Mononuclear cell (primary cell): ENCODE results near the gene OGFOD2. TPM values are rescaled to one million over a fixed set of nuclear protein-coding genes. Genes with fewer than 3 reads are reported as not detected.

ENCODE experiments used
- H3K27me3 ChIP-seq: 2 replicates; pipeline ENCODE4 v1.6.0; 2011; ENCODE audit warnings: low read length, control low read depth; ENCODE audit not compliant: insufficient read depth
- H3K4me1 ChIP-seq: 2 replicates; pipeline ENCODE4 v1.5.1; 2011; ENCODE audit warnings: mild to moderate bottlenecking, low read length, control low read depth; ENCODE audit not compliant: insufficient read depth
- H3K4me3 ChIP-seq: 2 replicates; pipeline ENCODE4 v1.5.1; 2011; ENCODE audit warnings: mild to moderate bottlenecking, low read length, moderate library complexity
- H3K9me3 ChIP-seq: 2 replicates; pipeline ENCODE4 v1.5.1; 2011; ENCODE audit warnings: low read depth, mild to moderate bottlenecking, control low read depth, low read length
- total RNA-seq: library from RNA; depleted of rRNA; stranded (reverse); fragments of >200 nt; gene quantifications from one replicate; pipeline ENCODE4 v1.2.3, GENCODE V29; 2012

OGFOD2 gene
- total RNA-seq, 1 donor, result 4.5 TPM

DNA sequence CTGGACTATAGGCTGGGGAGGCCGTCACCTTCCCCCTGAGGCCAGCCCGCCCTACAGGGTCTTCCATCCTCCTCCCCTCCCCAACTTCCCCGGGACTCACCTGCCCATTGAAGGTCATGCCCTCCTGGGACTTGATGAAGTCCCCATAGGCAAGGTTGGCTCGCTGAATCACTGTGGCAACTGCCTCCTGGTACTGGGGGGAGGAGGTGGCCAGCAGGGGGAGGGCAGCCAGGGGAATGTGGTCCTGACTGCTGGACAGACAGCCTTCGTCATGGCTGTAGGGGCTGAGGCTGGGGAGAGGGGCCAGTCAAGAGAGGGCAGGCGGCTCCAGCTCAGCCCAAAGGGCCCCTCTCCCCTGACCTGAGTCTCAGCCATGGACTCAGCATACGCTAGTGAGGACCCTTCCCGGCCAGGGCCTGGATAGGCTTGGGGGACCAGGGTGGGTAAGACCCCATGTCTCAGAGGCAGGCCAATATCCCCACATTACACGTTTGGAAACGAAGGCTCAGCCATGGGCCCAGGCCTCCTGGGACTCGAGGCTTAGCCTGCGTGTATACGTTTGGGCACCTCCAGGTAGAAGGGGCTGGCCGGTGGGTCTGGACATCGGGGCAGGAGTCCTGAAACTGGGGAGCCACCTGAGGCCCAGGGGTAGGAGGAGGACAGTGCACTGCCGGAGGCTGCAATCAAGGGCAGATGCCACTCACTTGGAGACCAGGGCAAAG is 21.7 kb downstream of the OGFOD2 start:
- Histone ChIP-seq H3K27me3 (no peaks in the 10 kb centered on the region), H3K4me3 (no peak overlapping the region), H3K4me1 (no peaks in the 10 kb centered on the region), H3K9me3 (no peaks in the 10 kb centered on the region)

DNA sequence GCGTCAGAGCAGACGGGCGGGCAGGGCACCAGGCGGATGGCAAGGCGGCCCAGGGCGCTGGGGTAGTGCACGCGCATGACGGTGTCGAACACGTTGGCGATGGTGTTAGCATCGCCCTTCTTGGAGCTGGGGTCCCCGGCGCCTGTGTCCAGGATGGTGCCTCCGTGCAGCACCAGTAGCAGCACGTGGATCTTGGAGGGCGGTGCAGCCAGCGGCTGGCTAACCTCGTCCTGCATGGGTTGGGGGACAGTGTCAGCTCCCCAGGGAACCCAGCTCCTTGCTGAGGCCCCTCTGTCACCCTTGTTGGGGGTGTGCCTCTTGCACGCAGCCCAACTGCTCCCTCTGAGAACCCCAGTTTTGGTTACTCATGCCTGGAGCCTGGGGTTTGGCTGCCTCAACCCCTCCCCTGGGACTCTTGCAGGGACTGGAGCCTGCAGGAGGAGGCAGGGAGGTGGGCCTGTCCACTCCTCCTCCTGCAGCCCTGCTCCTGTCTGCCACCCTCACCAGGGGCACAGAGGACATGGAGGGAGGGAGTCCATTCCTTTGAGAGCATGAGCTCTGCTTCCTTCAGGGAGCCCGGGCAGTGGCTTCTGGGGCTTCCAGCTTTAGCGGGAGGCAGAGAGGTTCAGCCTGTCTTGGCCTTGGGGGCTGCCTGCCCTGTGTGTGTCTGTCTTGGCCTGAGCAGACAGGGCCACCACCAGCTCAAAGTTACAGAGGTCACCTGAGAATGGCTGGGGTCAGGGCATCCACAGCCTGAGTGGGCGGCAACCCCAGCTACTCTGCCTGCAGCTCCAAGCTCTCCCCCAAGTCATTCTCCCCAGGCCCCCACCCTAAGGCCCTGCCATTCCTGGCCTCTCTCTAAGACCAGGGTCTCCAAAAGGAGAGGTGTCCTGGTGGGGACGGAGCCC is 22.6 kb downstream of the OGFOD2 start:
- Histone ChIP-seq H3K27me3 (no peaks in the 10 kb centered on the region), H3K4me3 (no peak overlapping the region), H3K9me3 (no peaks in the 10 kb centered on the region), H3K4me1 (no peaks in the 10 kb centered on the region)

DNA sequence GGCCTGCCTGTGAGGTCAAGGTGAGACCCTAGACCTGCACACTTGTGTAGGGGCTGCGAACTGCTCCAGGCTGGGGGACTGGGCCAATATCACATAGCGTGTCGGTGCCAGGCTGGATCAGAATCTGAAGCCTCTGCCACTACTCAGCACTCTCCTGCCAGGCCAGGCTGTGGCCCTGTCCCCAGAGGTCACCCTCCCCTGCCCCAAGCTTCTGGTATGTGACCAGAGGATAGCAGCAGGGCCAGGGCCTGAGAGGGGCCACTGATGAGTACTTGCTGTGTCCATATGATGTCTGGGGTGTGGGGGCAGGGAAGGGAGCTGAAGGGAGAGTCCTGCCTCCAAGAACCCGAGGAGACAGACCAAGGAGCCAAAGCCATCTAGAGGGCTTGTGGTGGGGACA is 23.3 kb downstream of the OGFOD2 start:
- Histone ChIP-seq H3K9me3 (no peaks in the 10 kb centered on the region), H3K27me3 (no peaks in the 10 kb centered on the region), H3K4me1 (no peaks in the 10 kb centered on the region), H3K4me3 (no peak overlapping the region)

DNA sequence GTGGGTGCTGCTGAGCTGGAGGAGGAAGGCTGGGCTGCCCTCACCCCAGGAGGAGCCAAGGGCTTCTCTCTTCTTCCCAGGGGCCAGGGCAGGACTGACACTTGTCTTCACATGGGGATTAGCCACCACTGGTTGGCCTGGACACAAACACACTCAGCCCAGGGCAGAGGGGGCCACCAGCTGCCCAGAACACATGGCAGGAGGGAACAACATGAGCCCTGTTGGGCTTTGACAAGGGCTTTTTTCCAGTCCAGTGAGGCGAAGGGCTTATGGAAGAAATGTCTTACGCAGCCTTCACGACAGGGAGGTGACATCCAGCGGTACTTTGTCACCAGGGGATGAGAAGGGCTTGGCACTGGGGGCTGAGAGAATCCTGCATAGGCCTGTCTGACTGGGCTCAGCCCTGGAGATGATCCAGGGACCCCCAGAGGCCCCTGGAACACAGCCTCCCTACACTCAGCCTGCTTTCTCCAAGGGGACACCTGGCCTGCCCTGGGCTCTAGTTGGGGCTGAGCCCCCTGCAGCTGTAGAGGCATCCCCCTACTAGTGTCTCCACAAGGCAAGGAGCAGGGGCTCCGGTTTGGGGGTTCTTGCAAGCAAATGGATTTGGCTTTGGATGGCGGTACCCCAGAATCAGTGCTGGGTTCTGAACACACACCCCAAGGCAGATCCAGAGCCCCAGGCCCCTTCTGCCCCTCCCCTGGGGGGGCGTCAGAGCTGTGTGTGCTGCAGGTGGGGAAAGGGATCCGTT is 24.3 kb downstream of the OGFOD2 start:
- no peaks in the 10 kb centered on the region for H3K27me3 ChIP-seq
- no peaks in the 10 kb centered on the region for H3K4me1 ChIP-seq
- H3K4me3 ChIP-seq, result no peak overlapping the region
- H3K9me3 ChIP-seq, result no peaks in the 10 kb centered on the region

DNA sequence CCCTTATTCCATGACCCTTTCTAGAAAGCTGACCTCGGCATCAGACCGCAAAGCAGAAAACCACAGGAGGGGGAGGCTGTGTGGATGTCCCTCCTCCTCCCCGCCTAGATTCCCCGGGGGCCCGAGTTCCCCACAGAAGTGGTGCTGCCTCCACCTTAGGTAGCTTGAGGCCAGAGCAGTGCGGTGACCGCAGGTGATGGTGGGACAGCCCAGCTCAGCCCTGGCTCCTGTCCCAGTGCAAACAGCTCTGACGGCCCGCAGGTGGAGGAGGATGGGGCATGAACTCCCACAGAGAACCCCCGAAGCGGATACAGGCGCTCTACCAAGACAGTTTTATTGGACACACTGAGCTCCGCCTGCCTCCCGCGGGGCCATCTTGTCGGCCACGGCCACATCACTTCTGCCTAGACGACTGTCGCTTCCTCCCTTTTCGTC is 25.0 kb downstream of the OGFOD2 start:
- H3K4me3 ChIP-seq, result no peak overlapping the region
- H3K9me3 ChIP-seq, result no peaks in the 10 kb centered on the region
- H3K4me1 ChIP-seq, result no peaks in the 10 kb centered on the region
- H3K27me3 ChIP-seq, result no peaks in the 10 kb centered on the region

DNA sequence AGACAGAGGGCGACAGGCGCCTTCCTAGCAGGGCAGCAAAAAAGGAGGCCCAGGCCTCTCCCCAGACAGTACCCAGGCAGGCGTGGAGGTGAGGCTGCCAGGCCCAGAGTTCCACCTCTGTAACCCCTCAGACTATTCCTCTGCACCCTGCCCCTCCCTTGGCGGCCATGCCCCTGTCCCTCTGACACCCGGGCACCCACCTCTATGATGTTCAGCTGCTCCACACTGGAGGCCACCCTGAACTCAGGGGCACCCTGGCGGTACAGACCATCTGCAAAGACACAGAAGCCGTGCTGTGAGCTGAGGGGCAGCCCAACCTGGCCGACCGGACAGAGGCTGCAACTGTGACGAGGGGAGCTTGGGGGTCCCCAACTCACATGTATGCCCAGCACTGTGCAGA is 25.5 kb downstream of the OGFOD2 start:
- Histone ChIP-seq H3K27me3 (no peaks in the 10 kb centered on the region), H3K4me3 (no peak overlapping the region), H3K9me3 (no peaks in the 10 kb centered on the region), H3K4me1 (no peaks in the 10 kb centered on the region)

DNA sequence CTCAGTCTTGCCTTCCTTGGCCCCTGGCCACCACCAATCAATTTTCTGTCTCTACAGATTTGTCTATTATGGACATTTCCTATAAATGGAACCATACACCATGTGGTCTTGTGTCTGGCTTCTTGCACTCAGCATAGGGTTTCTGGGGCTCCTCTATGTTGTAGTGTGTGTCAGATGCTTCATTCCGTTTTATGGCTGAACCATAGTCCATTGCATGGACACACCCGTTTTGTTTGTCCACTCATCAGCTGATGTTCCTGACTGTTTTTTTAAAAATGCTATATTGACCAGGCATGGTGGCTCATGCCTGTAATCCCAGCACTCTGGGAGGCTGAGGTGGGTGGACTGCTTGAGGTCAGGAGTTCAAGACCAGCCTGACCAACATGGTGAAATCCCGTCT is 26.4 kb downstream of the OGFOD2 start:
- Histone ChIP-seq H3K27me3 (no peaks in the 10 kb centered on the region), H3K4me3 (no peak overlapping the region), H3K4me1 (no peaks in the 10 kb centered on the region), H3K9me3 (no peaks in the 10 kb centered on the region)

DNA sequence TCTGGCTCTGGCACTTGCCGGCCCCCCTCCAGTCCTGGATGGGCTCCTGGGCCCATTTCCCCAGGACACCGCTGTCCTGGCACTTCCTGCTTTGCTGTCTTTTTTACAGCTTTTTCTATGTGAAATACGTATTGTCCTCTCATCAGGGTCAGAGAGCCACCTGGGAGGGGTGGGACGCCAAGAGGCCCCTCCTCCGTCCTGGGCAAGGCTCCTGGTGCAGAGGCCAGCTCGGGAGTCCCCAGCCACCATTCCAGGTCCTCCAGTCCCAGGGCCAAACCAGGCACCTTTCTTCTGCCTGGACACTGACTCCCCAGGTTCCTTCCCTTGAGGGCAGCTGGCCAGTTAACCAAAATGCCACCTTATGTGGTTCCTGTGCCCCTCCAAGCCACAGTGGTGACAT is 28.2 kb downstream of the OGFOD2 start:
- Histone ChIP-seq H3K4me1 (no peaks in the 10 kb centered on the region), H3K27me3 (no peaks in the 10 kb centered on the region), H3K9me3 (no peaks in the 10 kb centered on the region), H3K4me3 (no peak overlapping the region)

DNA sequence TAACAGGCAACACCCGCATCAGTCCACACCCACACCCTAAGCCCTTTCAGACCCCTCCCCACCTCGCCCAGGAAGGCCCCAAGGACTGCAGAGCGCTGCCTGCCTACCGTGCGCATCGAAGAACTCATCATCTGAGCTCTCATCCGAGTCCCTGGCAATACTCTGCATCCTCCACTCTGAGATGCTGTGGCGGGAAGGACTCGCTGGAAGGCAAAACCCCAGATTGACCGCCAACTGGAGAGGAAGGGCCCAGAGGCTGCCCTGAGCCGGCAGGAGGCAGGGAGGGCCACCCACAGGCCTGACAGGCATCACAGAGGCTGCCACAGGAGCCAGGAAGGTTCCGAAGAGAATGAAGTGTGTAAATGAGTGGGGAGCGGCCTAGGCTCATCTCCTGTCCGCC is 29.2 kb downstream of the OGFOD2 start:
- Histone ChIP-seq H3K9me3 (no peaks in the 10 kb centered on the region), H3K4me3 (no peak overlapping the region), H3K27me3 (no peaks in the 10 kb centered on the region), H3K4me1 (no peaks in the 10 kb centered on the region)

DNA sequence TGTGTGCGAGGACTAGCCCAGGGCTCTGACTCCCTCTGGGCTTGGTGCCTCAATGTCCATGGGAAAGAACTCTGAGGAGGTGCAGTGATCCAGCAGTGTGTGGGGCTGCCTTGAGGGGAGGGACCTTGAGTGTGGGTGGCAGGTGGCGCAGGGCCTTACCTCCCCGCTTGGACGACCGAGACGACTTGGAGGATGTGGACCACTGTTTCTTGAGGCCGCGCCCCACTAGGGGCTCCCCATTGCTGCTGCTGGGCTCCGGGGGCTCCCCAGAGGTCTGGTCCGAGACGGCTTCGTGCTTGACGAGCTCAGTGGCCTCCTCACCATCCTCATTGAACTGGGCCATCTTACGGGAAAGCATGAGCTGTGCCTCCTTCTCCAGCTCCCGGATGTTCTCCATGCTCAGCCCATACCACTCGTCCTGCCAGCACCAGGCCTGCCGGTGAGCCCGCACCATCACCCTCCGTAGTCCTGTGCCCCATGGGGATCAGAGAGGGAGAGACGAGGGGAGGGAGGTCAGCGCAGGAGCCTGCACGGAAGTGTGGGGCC is 30.1 kb downstream of the OGFOD2 start:
- Histone ChIP-seq H3K27me3 (no peaks in the 10 kb centered on the region), H3K4me1 (no peaks in the 10 kb centered on the region), H3K9me3 (no peaks in the 10 kb centered on the region), H3K4me3 (no peak overlapping the region)

DNA sequence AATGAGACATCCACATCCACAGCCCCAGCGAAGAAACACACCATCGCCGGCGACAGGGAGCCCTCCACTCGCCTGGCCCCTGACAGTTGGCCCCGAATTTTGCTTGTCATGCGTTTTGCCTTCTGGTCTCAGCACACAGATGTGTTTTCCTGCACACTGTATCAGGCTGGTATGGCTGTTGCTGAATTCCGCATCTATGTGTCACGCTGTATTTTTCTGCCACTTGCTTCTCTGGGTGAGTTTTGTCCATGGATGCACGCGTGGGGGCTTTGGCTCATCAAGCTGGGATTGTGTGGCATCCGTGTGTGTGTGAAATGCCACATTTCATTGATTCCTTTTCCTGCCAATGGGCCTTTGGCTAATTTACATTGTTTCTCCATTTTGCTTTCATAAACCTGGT is 31.9 kb downstream of the OGFOD2 start:
- H3K4me1 ChIP-seq, result no peaks in the 10 kb centered on the region
- H3K27me3 ChIP-seq, result no peaks in the 10 kb centered on the region
- H3K4me3 ChIP-seq, result no peak overlapping the region
- no peaks in the 10 kb centered on the region for H3K9me3 ChIP-seq

DNA sequence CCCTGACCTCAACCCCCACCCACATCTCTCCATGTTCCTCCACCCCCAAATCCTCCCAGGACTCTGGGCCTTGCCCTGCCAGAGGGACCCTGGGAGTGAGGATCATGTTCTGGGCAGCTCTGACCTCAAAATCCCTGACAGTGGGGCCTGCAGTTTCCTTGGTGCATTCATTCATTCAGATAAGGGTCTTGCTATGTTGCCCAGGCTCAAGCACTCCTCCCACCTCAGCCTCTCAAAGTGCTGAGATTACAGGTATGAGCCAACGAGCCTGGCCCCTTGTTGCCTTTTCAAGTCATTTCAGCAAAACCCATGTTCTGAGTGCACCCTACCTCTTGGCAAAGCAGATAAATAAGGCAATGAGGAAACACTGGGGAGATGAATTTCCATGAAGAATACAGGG is 35.1 kb downstream of the OGFOD2 start:
- H3K4me3 ChIP-seq, result no peak overlapping the region
- no peaks in the 10 kb centered on the region for H3K4me1 ChIP-seq
- no peaks in the 10 kb centered on the region for H3K27me3 ChIP-seq
- no peaks in the 10 kb centered on the region for H3K9me3 ChIP-seq

DNA sequence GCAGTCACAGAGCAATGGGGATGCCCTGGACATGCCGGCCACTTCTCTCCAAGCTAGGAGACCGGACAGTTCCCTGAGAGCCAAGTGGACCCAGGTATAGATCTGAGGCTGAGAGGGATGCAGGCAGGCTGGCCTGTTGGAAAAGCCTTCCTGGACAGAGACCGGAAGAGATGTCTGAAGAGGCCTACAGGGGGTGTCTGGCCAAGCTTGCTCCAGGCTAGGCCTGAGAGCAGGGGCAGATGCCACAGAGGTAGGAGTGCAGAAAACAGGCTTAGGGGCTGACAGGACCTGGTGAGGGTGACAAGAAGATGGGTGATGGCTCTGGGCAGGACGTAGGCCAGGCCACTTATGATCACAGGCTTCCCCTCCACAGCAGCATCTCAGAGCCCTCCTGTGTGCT is 35.6 kb downstream of the OGFOD2 start:
- H3K4me3 ChIP-seq, result no peak overlapping the region
- H3K27me3 ChIP-seq, result no peaks in the 10 kb centered on the region
- H3K4me1 ChIP-seq, result no peaks in the 10 kb centered on the region
- no peaks in the 10 kb centered on the region for H3K9me3 ChIP-seq

DNA sequence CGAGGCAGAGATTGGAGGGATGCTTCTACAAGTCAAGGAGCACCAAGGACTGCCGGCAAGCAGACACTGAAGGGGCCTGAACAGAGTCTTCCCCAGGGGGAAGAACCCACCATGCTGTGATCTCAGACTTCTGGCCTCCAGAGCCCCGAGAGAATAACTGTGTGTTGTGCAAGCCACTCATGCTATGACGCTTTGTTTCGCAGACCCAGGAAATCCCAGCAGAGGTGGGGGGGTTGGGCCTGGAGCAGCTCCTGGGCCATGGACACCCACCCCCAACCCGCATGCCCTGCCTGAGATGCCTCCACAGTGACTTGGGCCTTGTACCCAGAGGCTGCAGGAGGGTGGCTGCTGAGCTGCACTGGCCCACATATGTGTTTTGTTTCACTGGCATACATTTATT is 36.7 kb downstream of the OGFOD2 start:
- H3K4me1 ChIP-seq, result no peaks in the 10 kb centered on the region
- no peak overlapping the region for H3K4me3 ChIP-seq
- no peaks in the 10 kb centered on the region for H3K27me3 ChIP-seq
- H3K9me3 ChIP-seq, result no peaks in the 10 kb centered on the region
